ENCODE data around the gene ACP1.

The ACP1 gene

GRCh38 chr2:257429-257828, 7.3 kb upstream of the ACP1 start:
- FAIRE-seq = no peak
- TF ChIP-seq POLR2A (IDR thresholded peaks at IDR 0.05; ENCODE audit: low read depth, low read length) = no peak
- no peak for TF ChIP-seq POLR2AphosphoS5 (IDR thresholded peaks at IDR 0.05; ENCODE audit: low read depth, low read length)
- no peak for TF ChIP-seq TAF1 (IDR thresholded peaks at IDR 0.05; ENCODE audit: borderline replicate concordance, low read depth, low read length)

GRCh38 chr2:257842-258241, 6.9 kb upstream of the ACP1 start:
- no peak for TF ChIP-seq POLR2A (IDR thresholded peaks at IDR 0.05; ENCODE audit: low read depth, low read length)
- TF ChIP-seq TAF1 (IDR thresholded peaks at IDR 0.05; ENCODE audit: borderline replicate concordance, low read depth, low read length) = no peak
- TF ChIP-seq POLR2AphosphoS5 (IDR thresholded peaks at IDR 0.05; ENCODE audit: low read depth, low read length) = no peak
- FAIRE-seq = no peak
- DNase-seq (ENCODE audit: insufficient read length) = no peak

More at GRCh38 chr2:257429-257828, 7.3 kb upstream of the ACP1 start:
- no peak for DNase-seq (ENCODE audit: insufficient read length)

- TF ChIP-seq POLR2A (IDR thresholded peaks at IDR 0.05; ENCODE audit: low read depth, low read length) (no peak), POLR2AphosphoS5 (IDR thresholded peaks at IDR 0.05; ENCODE audit: low read depth, low read length) (no peak), TAF1 (IDR thresholded peaks at IDR 0.05; ENCODE audit: borderline replicate concordance, low read depth, low read length) (no peak)
- no peak for DNase-seq (ENCODE audit: insufficient read length)
- FAIRE-seq = no peak
Measured at GRCh38 chr2:258933-259332, 5.8 kb upstream of the ACP1 start.

GRCh38 chr2:259789-260331, 4.9 kb upstream of the ACP1 start:
- TF ChIP-seq POLR2AphosphoS5 (IDR thresholded peaks at IDR 0.05; ENCODE audit: low read depth, low read length) = no peak
- no peak for TF ChIP-seq TAF1 (IDR thresholded peaks at IDR 0.05; ENCODE audit: borderline replicate concordance, low read depth, low read length)
- TF ChIP-seq POLR2A (IDR thresholded peaks at IDR 0.05; ENCODE audit: low read depth, low read length) = no peak
- no peak for DNase-seq (ENCODE audit: insufficient read length)
- FAIRE-seq = no peak

GRCh38 chr2:260507-261161, 4.1 kb upstream of the ACP1 start:
- TF ChIP-seq TAF1 (IDR thresholded peaks at IDR 0.05; ENCODE audit: borderline replicate concordance, low read depth, low read length) (no peak), POLR2AphosphoS5 (IDR thresholded peaks at IDR 0.05; ENCODE audit: low read depth, low read length) (no peak), POLR2A (IDR thresholded peaks at IDR 0.05; ENCODE audit: low read depth, low read length) (no peak)
- DNase-seq (ENCODE audit: insufficient read length) (no peak), FAIRE-seq (no peak)

GRCh38 chr2:262117-262516, 2.6 kb upstream of the ACP1 start:
- FAIRE-seq (no peak), DNase-seq (ENCODE audit: insufficient read length) (no peak)
- TF ChIP-seq POLR2AphosphoS5 (IDR thresholded peaks at IDR 0.05; ENCODE audit: low read depth, low read length) = no peak
- TF ChIP-seq POLR2A (IDR thresholded peaks at IDR 0.05; ENCODE audit: low read depth, low read length) = no peak
- TF ChIP-seq TAF1 (IDR thresholded peaks at IDR 0.05; ENCODE audit: borderline replicate concordance, low read depth, low read length) = no peak

GRCh38 chr2:263022-263738, 1.6 kb upstream of the ACP1 start:
- FAIRE-seq (no peak), DNase-seq (ENCODE audit: insufficient read length) (no peak)
- TF ChIP-seq POLR2AphosphoS5 (IDR thresholded peaks at IDR 0.05; ENCODE audit: low read depth, low read length) (no peak), TAF1 (IDR thresholded peaks at IDR 0.05; ENCODE audit: borderline replicate concordance, low read depth, low read length) (no peak), POLR2A (IDR thresholded peaks at IDR 0.05; ENCODE audit: low read depth, low read length) (no peak)

- FAIRE-seq = no peak
- DNase-seq (ENCODE audit: insufficient read length) = peak; percentile 34
- no peak for TF ChIP-seq POLR2AphosphoS5 (IDR thresholded peaks at IDR 0.05; ENCODE audit: low read depth, low read length)
- TF ChIP-seq TAF1 (IDR thresholded peaks at IDR 0.05; ENCODE audit: borderline replicate concordance, low read depth, low read length) = no peak
- TF ChIP-seq POLR2A (IDR thresholded peaks at IDR 0.05; ENCODE audit: low read depth, low read length) = no peak
Measured at GRCh38 chr2:263774-264492, 814 bp upstream of the ACP1 start, which contains the start of gene SH3YL1. Gene SH3YL1 (minus strand): TSS chr2:264032. CDS start chr2:263984, 48 bp downstream.

GRCh38 chr2:268323-268722, 3.6 kb downstream of the ACP1 start:
- FAIRE-seq = no peak
- TF ChIP-seq POLR2AphosphoS5 (IDR thresholded peaks at IDR 0.05; ENCODE audit: low read depth, low read length) (no peak), POLR2A (IDR thresholded peaks at IDR 0.05; ENCODE audit: low read depth, low read length) (no peak), TAF1 (IDR thresholded peaks at IDR 0.05; ENCODE audit: borderline replicate concordance, low read depth, low read length) (no peak)
- DNase-seq (ENCODE audit: insufficient read length) = no peak

- no peak for TF ChIP-seq TAF1 (IDR thresholded peaks at IDR 0.05; ENCODE audit: borderline replicate concordance, low read depth, low read length)
- no peak for TF ChIP-seq POLR2A (IDR thresholded peaks at IDR 0.05; ENCODE audit: low read depth, low read length)
- no peak for TF ChIP-seq POLR2AphosphoS5 (IDR thresholded peaks at IDR 0.05; ENCODE audit: low read depth, low read length)
- FAIRE-seq (no peak), DNase-seq (ENCODE audit: insufficient read length) (no peak)
Measured at GRCh38 chr2:269356-270030, 4.7 kb downstream of the ACP1 start.

GRCh38 chr2:270861-271260, 6.1 kb downstream of the ACP1 start:
- DNase-seq (ENCODE audit: insufficient read length) = no peak
- TF ChIP-seq POLR2AphosphoS5 (IDR thresholded peaks at IDR 0.05; ENCODE audit: low read depth, low read length) (no peak), TAF1 (IDR thresholded peaks at IDR 0.05; ENCODE audit: borderline replicate concordance, low read depth, low read length) (no peak), POLR2A (IDR thresholded peaks at IDR 0.05; ENCODE audit: low read depth, low read length) (no peak)
- no peak for FAIRE-seq

Data from GM12892 (cell line).